Adrenal gland (tissue), 19 donors: ENCODE results near the gene KLK14. TPM values are rescaled to one million over a fixed set of nuclear protein-coding genes. Genes with fewer than 3 reads are reported as not detected.
A peak's percentile ranks its signal among the peaks of the same experiment; 100 is the strongest.

Experiments used
- DNase-seq, 7 donors: peaks; one replicate each; pipeline ENCODE4 v3.0.0-alpha.2; 2019 to 2020
- H3K27ac ChIP-seq, 5 donors: fragments of 200-600 bp; sonication (generic) in 4 of 5; 1 replicate in 3 of 5; 2 replicates in 2 of 5; pipeline versions ENCODE4 v1.5.1 to v1.8.0; 2016 to 2020; ENCODE audit warnings: mild to moderate bottlenecking in 1 of 5
- H3K27me3 ChIP-seq: fragments of 200-600 bp; 2 replicates; pipeline ENCODE4 v1.8.0; 2021
- H3K36me3 ChIP-seq, 2 donors: fragments of 200-600 bp; replicated peaks in 1 of 2; 1 replicate in 1 of 2; 2 replicates in 1 of 2; pipeline versions ENCODE4 v1.5.1 to v1.8.0; 2018 to 2022
- H3K4me1 ChIP-seq, 2 donors: fragments of 200-600 bp; replicated peaks in 1 of 2; 1 replicate in 1 of 2; 2 replicates in 1 of 2; pipeline versions ENCODE4 v1.5.1 to v1.8.0; 2018 to 2021
- H3K4me3 ChIP-seq, 4 donors: fragments of 200-600 bp; sonication (generic) in 3 of 4; one replicate each; pipeline ENCODE4 v1.5.1; 2016 to 2018
- H3K9me3 ChIP-seq, 3 donors: fragments of 200-600 bp; sonication (generic) in 1 of 3; replicated peaks in 1 of 3; 1 replicate in 2 of 3; 2 replicates in 1 of 3; pipeline versions ENCODE4 v1.5.1 to v1.8.0; 2016 to 2021
- POLR2A ChIP-seq, 2 donors: fragments of 450-650 bp; IDR thresholded peaks; one replicate each; pipeline ENCODE4 v1.6.1; 2017; ENCODE audit warnings: antibody characterized with exemption in 2 of 2, mild to moderate bottlenecking in 2 of 2, moderate library complexity in 1 of 2
- WGBS, 4 donors: extraction: QIAGEN DNeasy Blood & Tissue Kit in 2 of 4; methylation state at CpG; one replicate each; pipeline versions ENCODE4 v1.1.5 to v1.1.7; 2013 to 2017; 5-methylcytosine and 5-hydroxymethylcytosine counted together
- intact Hi-C, 2 donors: fragments of 100-400 bp; cut with DNase I; formaldehyde crosslinking; loops; one replicate each; pipeline versions ENCODE4 v1.14.1 to v1.15.0; 2022 to 2023
- long read RNA-seq, 10 donors: library from polyadenylated mRNA in 3 of 10; unstranded in 2 of 10; stranded (forward) in 1 of 10; transcript quantifications; one replicate each; pipeline ENCODE4 v2.0.0 and lab custom pipeline, GENCODE V29; 2021 to 2026
- polyA plus RNA-seq, 3 donors: library from polyadenylated mRNA; stranded (reverse); fragments of 200-250 nt in 2 of 3; fragments of 350-450 nt in 1 of 3; fragmentation: Illumina TruSeq in 1 of 3; extraction: RNeasy Lipid Tissue Mini Kit (QIAGEN cat#74804) in 1 of 3; gene quantifications; one replicate each; pipeline ENCODE4 v1.2.3, GENCODE V29; 2013 to 2014
- total RNA-seq, 9 donors: library from RNA; depleted of rRNA in 4 of 9; stranded (reverse); fragments of >200 nt in 4 of 9; fragments of 120-200 nt in 1 of 9; fragmentation: NEBNext Ultra II Directional in 1 of 9; extraction: Animal tissue kit (Norgen Biotek cat#: 25700) in 1 of 9; gene quantifications; one replicate each; pipeline versions ENCODE4 v1.1.0 to v1.2.4, GENCODE V29; 2013 to 2023
- TF ChIP-seq, protein P1 (sequence below), 6 experiments: fragments of 450-650 bp in 4 of 6; fragments of 200-600 bp in 2 of 6; sonication (generic) in 1 of 6; IDR thresholded peaks; 1 replicate in 5 of 6; 2 replicates in 1 of 6; pipeline versions ENCODE4 v1.5.1 to v1.8.0; 2016 to 2021; ENCODE audit warnings: antibody characterized with exemption in 6 of 6, mild to moderate bottlenecking in 2 of 6, moderate library complexity in 1 of 6
- donor health status: healthy with polysubstance abuse.
- donor health status: Bipolar disorder and iron deficiency.
- donor health status: DM: yes; HTN: yes; CAD: no.
- donor health status: DM: no; HTN: no; CAD: no.
- donor health status: DM: no; HTN: no; CAD: no.
- donor health status: DM: yes; HTN: yes; CAD: no.

KLK14 gene, protein sequence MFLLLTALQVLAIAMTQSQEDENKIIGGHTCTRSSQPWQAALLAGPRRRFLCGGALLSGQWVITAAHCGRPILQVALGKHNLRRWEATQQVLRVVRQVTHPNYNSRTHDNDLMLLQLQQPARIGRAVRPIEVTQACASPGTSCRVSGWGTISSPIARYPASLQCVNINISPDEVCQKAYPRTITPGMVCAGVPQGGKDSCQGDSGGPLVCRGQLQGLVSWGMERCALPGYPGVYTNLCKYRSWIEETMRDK
- total RNA-seq (under 1 TPM in 2 of 9 donors, not detected in 7; 0.25 to 0.65 TPM), polyA plus RNA-seq (under 1 TPM in 2 of 3 donors, not detected in 1; 0.48 to 0.81 TPM)
- long read RNA-seq, donor 1: 0 reads
- long read RNA-seq, donor 2: 0 reads
- long read RNA-seq, donor 3: 0 reads
- long read RNA-seq, donor 4: 0 reads
- long read RNA-seq, donor 5: 0 reads
- long read RNA-seq, donor 6: 0 reads
- long read RNA-seq, donor 7: 0 reads
- long read RNA-seq, donor 8: 0 reads
- long read RNA-seq, donor 9, partial matches to known transcripts: 0 of 1 reads
- long read RNA-seq, donor 9, other reads (novel, unspliced or antisense): 0 of 1 reads
- long read RNA-seq, donor 10: 0 reads

DNA sequence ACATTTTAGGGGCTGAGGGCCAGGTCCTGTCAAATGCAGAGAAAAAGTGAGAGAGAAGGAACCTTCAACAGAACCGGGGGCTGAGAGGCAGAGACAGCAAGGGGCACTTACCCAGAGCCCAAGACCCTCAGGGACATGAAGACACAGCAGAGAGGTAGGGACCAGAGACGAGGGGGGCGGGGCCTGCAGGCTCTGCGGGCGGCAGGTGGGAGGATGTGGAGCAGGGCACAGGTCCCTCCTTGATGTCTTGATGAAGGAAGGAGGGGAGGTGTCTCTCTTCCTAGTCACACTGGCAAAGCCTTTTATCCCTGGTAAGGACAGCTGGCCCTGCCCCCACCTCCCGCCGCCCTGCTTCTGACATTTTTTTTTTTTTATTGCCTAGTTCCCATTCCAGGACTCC is at the start of gene KLK14:
TSS of gene KLK14 (minus strand) at position 277 of the 400 bp plus-strand sequence. CDS start at position 4, 273 bp downstream.
- H3K27me3 ChIP-seq: no peaks in the 10 kb centered on the region
- WGBS, 4 donors: 18 to 36% (median 22%) methylated on average over 7 of the region's 7 CpGs
- TF ChIP-seq, protein P1, sequence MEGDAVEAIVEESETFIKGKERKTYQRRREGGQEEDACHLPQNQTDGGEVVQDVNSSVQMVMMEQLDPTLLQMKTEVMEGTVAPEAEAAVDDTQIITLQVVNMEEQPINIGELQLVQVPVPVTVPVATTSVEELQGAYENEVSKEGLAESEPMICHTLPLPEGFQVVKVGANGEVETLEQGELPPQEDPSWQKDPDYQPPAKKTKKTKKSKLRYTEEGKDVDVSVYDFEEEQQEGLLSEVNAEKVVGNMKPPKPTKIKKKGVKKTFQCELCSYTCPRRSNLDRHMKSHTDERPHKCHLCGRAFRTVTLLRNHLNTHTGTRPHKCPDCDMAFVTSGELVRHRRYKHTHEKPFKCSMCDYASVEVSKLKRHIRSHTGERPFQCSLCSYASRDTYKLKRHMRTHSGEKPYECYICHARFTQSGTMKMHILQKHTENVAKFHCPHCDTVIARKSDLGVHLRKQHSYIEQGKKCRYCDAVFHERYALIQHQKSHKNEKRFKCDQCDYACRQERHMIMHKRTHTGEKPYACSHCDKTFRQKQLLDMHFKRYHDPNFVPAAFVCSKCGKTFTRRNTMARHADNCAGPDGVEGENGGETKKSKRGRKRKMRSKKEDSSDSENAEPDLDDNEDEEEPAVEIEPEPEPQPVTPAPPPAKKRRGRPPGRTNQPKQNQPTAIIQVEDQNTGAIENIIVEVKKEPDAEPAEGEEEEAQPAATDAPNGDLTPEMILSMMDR (IDR thresholded peaks at IDR 0.05): no peak
- TF ChIP-seq POLR2A (IDR thresholded peaks at IDR 0.05): no peak
- no peaks in the 10 kb centered on the region for H3K36me3 ChIP-seq
- no peaks in the 10 kb centered on the region for H3K9me3 ChIP-seq
- H3K4me3 ChIP-seq: no peak within 1 kb of the TSS
- intact Hi-C loops: no loop called here
- DNase-seq: no peak
- no peaks in the 10 kb centered on the region for H3K4me1 ChIP-seq
- H3K27ac ChIP-seq: no peak within 1 kb of the TSS

DNA sequence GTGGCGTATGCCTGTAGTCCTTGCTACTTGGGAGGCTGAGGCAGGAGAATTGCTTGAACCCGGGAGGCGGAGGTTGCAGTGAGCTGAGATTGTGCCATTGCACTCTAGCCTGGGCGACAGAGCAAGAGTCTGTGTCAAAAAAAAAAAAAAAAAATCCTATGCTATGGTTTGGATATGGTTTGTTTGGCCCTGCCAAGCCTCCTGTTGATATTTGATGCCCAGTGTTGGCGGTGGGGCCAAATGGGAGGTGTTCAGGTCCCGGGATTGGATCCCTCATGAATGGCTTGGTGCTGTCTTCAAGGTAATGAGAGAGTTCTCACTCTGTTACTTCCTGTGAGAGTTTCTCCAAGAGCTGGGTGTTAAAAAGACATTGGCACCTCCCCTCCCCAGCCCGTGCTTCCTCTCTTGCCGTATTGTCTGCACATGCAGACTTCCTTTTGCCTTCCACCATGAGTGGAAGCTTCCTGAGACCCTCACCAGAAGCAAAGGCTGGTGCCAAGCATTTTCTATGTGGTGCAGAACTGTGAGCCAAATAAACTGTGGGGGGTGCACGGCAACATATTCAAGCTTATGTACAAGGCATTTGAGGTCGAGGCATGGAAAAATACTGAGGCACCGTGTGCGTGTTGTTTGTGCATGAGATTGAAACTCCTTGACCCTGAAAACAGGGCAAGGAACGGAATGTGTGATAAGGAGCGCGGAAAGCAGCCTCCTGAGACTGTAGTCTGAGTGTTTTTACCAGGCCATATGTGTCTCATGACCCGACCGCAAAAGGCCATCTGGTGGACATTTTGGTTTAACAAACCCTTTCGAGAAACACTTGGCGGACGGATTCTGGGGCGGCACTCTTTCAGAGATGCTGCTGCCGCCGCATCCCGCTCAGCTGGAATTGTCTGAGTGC is 49.3 kb upstream of the KLK14 start:
- Histone ChIP-seq H3K36me3 (no peaks in the 10 kb centered on the region), H3K9me3 (no peaks in the 10 kb centered on the region), H3K4me1 (no peaks in the 10 kb centered on the region), H3K4me3 (no peak overlapping the region), H3K27me3 (no peaks in the 10 kb centered on the region), H3K27ac (peak overlapping the region in 3 of 5 donors; percentile 5 to 68 (median 22))
- 35 to 39% (median 38%) methylated on average over 24 of the region's 24 CpGs for WGBS, 4 donors
- peak in 6 of 7 donors; percentile 42 to 77 (median 58) for DNase-seq
- TF ChIP-seq POLR2A (IDR thresholded peaks at IDR 0.05): no peak
- TF ChIP-seq, protein P1 (IDR thresholded peaks at IDR 0.05): peak in 2 of 6 experiments; percentile 8 to 24
- intact Hi-C loops: no loop called here

DNA sequence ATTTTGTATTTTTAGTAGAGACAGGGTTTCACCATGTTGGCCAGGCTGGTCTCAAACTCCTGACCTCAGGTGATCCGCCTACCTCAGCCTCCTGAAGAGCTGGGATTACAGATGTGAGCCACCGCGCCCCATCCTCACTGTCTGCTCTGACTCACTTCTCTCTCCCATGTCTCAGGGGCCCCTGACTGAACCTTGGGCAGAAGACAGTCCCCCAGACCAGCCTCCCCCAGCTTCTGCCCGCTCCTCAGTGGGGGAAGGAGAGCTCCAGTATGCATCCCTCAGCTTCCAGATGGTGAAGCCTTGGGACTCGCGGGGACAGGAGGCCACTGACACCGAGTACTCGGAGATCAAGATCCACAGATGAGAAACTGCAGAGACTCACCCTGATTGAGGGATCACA is 47.0 kb upstream of the KLK14 start:
- intact Hi-C loops: no loop called here
- no peak for DNase-seq
- H3K27me3 ChIP-seq: no peaks in the 10 kb centered on the region
- 68 to 74% (median 71%) methylated on average over 8 of the region's 8 CpGs for WGBS, 4 donors
- H3K4me1 ChIP-seq: no peaks in the 10 kb centered on the region
- H3K36me3 ChIP-seq: no peaks in the 10 kb centered on the region
- peak overlapping the region in 1 of 5 donors; percentile 2 for H3K27ac ChIP-seq
- no peak for TF ChIP-seq POLR2A (IDR thresholded peaks at IDR 0.05)
- TF ChIP-seq, protein P1 (IDR thresholded peaks at IDR 0.05): no peak
- H3K9me3 ChIP-seq: no peaks in the 10 kb centered on the region
- no peak overlapping the region for H3K4me3 ChIP-seq

DNA sequence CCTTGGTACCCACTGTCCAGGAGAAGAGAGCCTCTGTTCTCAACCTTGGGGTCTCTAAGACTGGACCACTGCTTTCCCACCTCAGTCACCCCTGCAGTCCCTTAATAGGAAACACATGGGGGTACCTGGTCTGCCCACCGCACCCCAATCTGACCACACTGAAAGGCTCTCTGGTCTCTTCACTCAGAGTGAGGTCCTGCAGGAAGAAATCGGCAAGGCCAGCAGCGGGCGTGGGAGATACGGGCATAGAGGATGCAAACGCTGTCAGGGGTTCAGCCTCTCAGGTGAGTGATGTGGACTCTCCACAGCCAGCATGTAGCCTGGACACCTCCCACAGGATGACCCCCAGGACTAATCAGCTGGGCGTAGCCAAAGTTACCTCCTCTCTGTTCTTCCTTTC is 45.5 kb upstream of the KLK14 start:
- H3K36me3 ChIP-seq: no peaks in the 10 kb centered on the region
- 76 to 87% (median 80%) methylated on average over 4 to 7 of the region's 7 CpGs for WGBS, 4 donors
- H3K4me3 ChIP-seq: no peak overlapping the region
- peak overlapping the region in 2 of 5 donors; percentile 34 to 81 for H3K27ac ChIP-seq
- DNase-seq: no peak
- intact Hi-C loops: no loop called here
- H3K9me3 ChIP-seq: no peaks in the 10 kb centered on the region
- H3K27me3 ChIP-seq: no peaks in the 10 kb centered on the region
- no peaks in the 10 kb centered on the region for H3K4me1 ChIP-seq
- TF ChIP-seq, protein P1 (IDR thresholded peaks at IDR 0.05): no peak
- TF ChIP-seq POLR2A (IDR thresholded peaks at IDR 0.05): no peak
